GM23338 (cell line): ENCODE data around the gene AFAP1L2. TPM values are rescaled to one million over a fixed set of nuclear protein-coding genes. Genes with fewer than 3 reads are reported as not detected.

Experiments used
- ATAC-seq: fragments of 200-7000 bp; cut with Tn5 transposase; 3 replicates; pipeline ENCODE4 v1.9.1; 2020
- DNase-seq: peaks from one replicate; pipeline ENCODE4 v3.0.0-alpha.2; 2015; ENCODE audit warnings: low spot score
- H2AFZ ChIP-seq: fragments of 200-600 bp; sonication (generic); 2 replicates; pipeline ENCODE4 v1.8.0; 2016; ENCODE audit warnings: antibody characterized with exemption, mild to moderate bottlenecking, moderate library complexity
- H3F3A ChIP-seq: fragments of 200-600 bp; sonication (generic); replicated peaks from 2 replicates; pipeline ENCODE4 v1.8.0; 2017; ENCODE audit warnings: antibody characterized with exemption, mixed run types, low read depth
- H3K27ac ChIP-seq: fragments of 200-600 bp; sonication (generic); 2 replicates; pipeline ENCODE4 v1.6.1; 2016; ENCODE audit warnings: low read depth
- H3K27me3 ChIP-seq: fragments of 200-600 bp; sonication (generic); 2 replicates; pipeline ENCODE4 v1.8.0; 2016; ENCODE audit warnings: mild to moderate bottlenecking, mixed run types, moderate library complexity; ENCODE audit not compliant: insufficient read depth
- H3K36me3 ChIP-seq: fragments of 200-600 bp; sonication (generic); 2 replicates; pipeline ENCODE4 v1.8.0; 2016; ENCODE audit warnings: mild to moderate bottlenecking; ENCODE audit not compliant: insufficient read depth
- H3K4me1 ChIP-seq: fragments of 200-600 bp; sonication (generic); 2 replicates; pipeline ENCODE4 v1.8.0; 2016; ENCODE audit warnings: mild to moderate bottlenecking, moderate library complexity; ENCODE audit not compliant: insufficient read depth
- H3K4me2 ChIP-seq: fragments of 200-600 bp; sonication (generic); 2 replicates; pipeline ENCODE4 v1.7.1; 2017; ENCODE audit warnings: mixed run types
- H3K4me3 ChIP-seq: fragments of 200-600 bp; sonication (generic); 2 replicates; pipeline ENCODE4 v1.6.1; 2016; ENCODE audit warnings: mixed run types
- H3K79me2 ChIP-seq: fragments of 200-600 bp; sonication (generic); replicated peaks from 2 replicates; pipeline ENCODE4 v1.8.0; 2017; ENCODE audit warnings: mild to moderate bottlenecking; ENCODE audit not compliant: insufficient read depth
- H3K9me2 ChIP-seq: fragments of 200-600 bp; sonication (generic); 2 replicates; pipeline ENCODE4 v1.8.0; 2017; ENCODE audit not compliant: insufficient read depth
- H4K20me1 ChIP-seq: fragments of 200-600 bp; sonication (generic); replicated peaks from 2 replicates; pipeline ENCODE4 v1.8.0; 2017; ENCODE audit warnings: mild to moderate bottlenecking; ENCODE audit not compliant: insufficient read depth
- H3K27ac Mint-ChIP-seq: 2 replicates; pipeline ENCODE4 v1.8.0; 2020; ENCODE audit warnings: inconsistent platforms, mild to moderate bottlenecking, moderate library complexity, mixed read lengths
- H3K27me3 Mint-ChIP-seq: 3 replicates; pipeline ENCODE4 v1.8.0; 2022; ENCODE audit warnings: low read depth, mild to moderate bottlenecking, moderate library complexity, mixed read lengths, inconsistent platforms; ENCODE audit not compliant: insufficient read depth, poor library complexity
- H3K36me3 Mint-ChIP-seq: 3 replicates; pipeline ENCODE4 v1.8.0; 2021; ENCODE audit warnings: low read depth, mild to moderate bottlenecking, inconsistent platforms, moderate library complexity, mixed read lengths
- H3K4me1 Mint-ChIP-seq: 3 replicates; pipeline ENCODE4 v1.8.0; 2020; ENCODE audit warnings: mild to moderate bottlenecking, inconsistent platforms, mixed read lengths
- H3K4me3 Mint-ChIP-seq: 3 replicates; pipeline ENCODE4 v1.8.0; 2021; ENCODE audit warnings: moderate library complexity, mild to moderate bottlenecking, inconsistent platforms, mixed read lengths
- H3K9me3 Mint-ChIP-seq: 3 replicates; pipeline ENCODE4 v1.8.0; 2020; ENCODE audit warnings: moderate library complexity, mild to moderate bottlenecking, inconsistent platforms, mixed read lengths
- CREB1 ChIP-seq: fragments of 250-450 bp; sonication (Bioruptor Pico); IDR thresholded peaks from 2 replicates; pipeline ENCODE4 v1.5.0; 2020; ENCODE audit warnings: low read depth, mild to moderate bottlenecking, moderate library complexity
- EZH2 ChIP-seq: fragments of 200-600 bp; sonication (generic); IDR thresholded peaks from one replicate; pipeline ENCODE4 v1.8.0; 2017; ENCODE audit warnings: antibody characterized with exemption, mild to moderate bottlenecking, low read depth; ENCODE audit not compliant: unreplicated experiment
- EZH2phosphoT487 ChIP-seq: fragments of 200-600 bp; sonication (generic); IDR thresholded peaks from one replicate; pipeline ENCODE4 v1.8.1; 2018; ENCODE audit warnings: antibody characterized with exemption; ENCODE audit not compliant: unreplicated experiment
- JUNB ChIP-seq: IDR thresholded peaks from one replicate; pipeline ENCODE4 v1.6.1; 2016; ENCODE audit warnings: antibody characterized with exemption; ENCODE audit not compliant: unreplicated experiment
- NANOG ChIP-seq: IDR thresholded peaks from 2 replicates; pipeline ENCODE4 v1.6.1; 2016; ENCODE audit warnings: antibody characterized with exemption, borderline replicate concordance
- POLR2AphosphoS5 ChIP-seq: IDR thresholded peaks from 2 replicates; pipeline ENCODE4 v1.6.1; 2016; ENCODE audit warnings: antibody characterized with exemption, low read depth
- STAT1 ChIP-seq: IDR thresholded peaks from one replicate; pipeline ENCODE4 v1.6.1; 2016; ENCODE audit warnings: antibody characterized with exemption; ENCODE audit not compliant: unreplicated experiment
- ZNF114 ChIP-seq: fragments of 250-450 bp; sonication (Bioruptor Pico); IDR thresholded peaks from 2 replicates; pipeline ENCODE4 v1.5.0; 2020; ENCODE audit warnings: mild to moderate bottlenecking, moderate library complexity
- ZNF331 ChIP-seq: fragments of 250-450 bp; sonication (Bioruptor Pico); IDR thresholded peaks from 2 replicates; pipeline ENCODE4 v1.5.0; 2020; ENCODE audit warnings: low read depth, mild to moderate bottlenecking, moderate library complexity
- polyA plus RNA-seq: library from polyadenylated mRNA; unstranded; fragments of >200 nt; fragmentation: Nextera tagmentation; extraction: Ambion mirVana; gene quantifications from 2 replicates; pipeline ENCODE4 v1.2.1, GENCODE V29; 2016
- total RNA-seq: library from RNA; depleted of rRNA; stranded (reverse); fragments of >200 nt; shearing (Covaris generic); gene quantifications from 2 replicates; pipeline ENCODE4 v1.2.3, GENCODE V29; 2014
- TF ChIP-seq, protein P1 (sequence below): IDR thresholded peaks from one replicate; pipeline ENCODE4 v1.6.1; 2018; ENCODE audit warnings: antibody characterized with exemption; ENCODE audit not compliant: unreplicated experiment
- TF ChIP-seq, protein P2 (sequence below): fragments of 250-450 bp; sonication (Bioruptor Pico); IDR thresholded peaks from 2 replicates; pipeline ENCODE4 v1.5.0; 2020; ENCODE audit warnings: mild to moderate bottlenecking, moderate library complexity
- TF ChIP-seq, protein P3 (sequence below), 2 experiments: fragments of 200-600 bp in 1 of 2; sonication (generic) in 1 of 2; conservative IDR thresholded peaks; 2 replicates each; pipeline versions ENCODE4 v1.5.1 to v1.6.1; 2016 to 2017; ENCODE audit warnings: antibody characterized with exemption in 2 of 2, low read depth in 2 of 2, mild to moderate bottlenecking in 2 of 2, moderate library complexity in 1 of 2
- TF ChIP-seq, protein P4 (sequence below): IDR thresholded peaks from 2 replicates; pipeline ENCODE4 v1.6.1; 2016; ENCODE audit warnings: antibody characterized with exemption

AFAP1L2 gene
- total and polyA plus RNA-seq, 2 experiments from 2014 or later: 2.3 to 6.5 TPM

DNA sequence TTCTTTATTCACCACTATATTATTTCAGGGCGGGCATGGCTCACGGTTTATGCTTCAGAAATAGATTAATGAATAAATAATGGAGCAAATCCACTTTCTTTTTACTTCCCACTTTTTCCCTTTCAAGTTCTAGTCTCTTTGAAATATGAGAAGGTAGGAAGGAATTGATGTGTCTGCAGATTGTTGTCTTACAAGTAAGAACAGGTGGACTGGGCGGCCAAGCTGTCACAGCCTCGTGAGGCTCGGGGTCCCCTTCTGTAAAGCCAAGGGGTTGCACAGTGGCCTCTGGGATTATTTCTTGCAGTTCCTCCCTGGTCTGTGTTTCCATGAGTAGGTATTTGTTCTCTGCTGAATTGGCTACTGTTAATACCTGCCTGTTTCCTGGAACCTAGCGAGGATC lies 154.1 kb downstream of the AFAP1L2 start:
- Mint-ChIP-seq H3K4me3 (no peak overlapping the region), H3K27me3 (peaks cover 27% of the 10 kb centered on the region), H3K36me3 (peaks cover 22% of the 10 kb centered on the region), H3K27ac (no peak overlapping the region), H3K4me1 (no peaks in the 10 kb centered on the region; the same call in 2 of the 3 replicates), H3K9me3 (peaks cover 21% of the 10 kb centered on the region)
- H2AFZ ChIP-seq: no peak overlapping the region
- no peak overlapping the region for H3K4me3 ChIP-seq
- H3K27ac ChIP-seq: no peak overlapping the region
- no peak for ATAC-seq
- H4K20me1 ChIP-seq: no peaks in the 10 kb centered on the region
- no peak for DNase-seq
- no peaks in the 10 kb centered on the region for H3K4me1 ChIP-seq
- no peaks in the 10 kb centered on the region for H3K36me3 ChIP-seq
- TF ChIP-seq EZH2 (no peak), CREB1 (no peak), POLR2AphosphoS5 (no peak), JUNB (no peak), ZNF114 (CRISPR knock-in tag) (no peak), ZNF331 (CRISPR knock-in tag) (no peak), EZH2phosphoT487 (no peak), STAT1 (no peak), NANOG (no peak)
- TF ChIP-seq, protein P1, sequence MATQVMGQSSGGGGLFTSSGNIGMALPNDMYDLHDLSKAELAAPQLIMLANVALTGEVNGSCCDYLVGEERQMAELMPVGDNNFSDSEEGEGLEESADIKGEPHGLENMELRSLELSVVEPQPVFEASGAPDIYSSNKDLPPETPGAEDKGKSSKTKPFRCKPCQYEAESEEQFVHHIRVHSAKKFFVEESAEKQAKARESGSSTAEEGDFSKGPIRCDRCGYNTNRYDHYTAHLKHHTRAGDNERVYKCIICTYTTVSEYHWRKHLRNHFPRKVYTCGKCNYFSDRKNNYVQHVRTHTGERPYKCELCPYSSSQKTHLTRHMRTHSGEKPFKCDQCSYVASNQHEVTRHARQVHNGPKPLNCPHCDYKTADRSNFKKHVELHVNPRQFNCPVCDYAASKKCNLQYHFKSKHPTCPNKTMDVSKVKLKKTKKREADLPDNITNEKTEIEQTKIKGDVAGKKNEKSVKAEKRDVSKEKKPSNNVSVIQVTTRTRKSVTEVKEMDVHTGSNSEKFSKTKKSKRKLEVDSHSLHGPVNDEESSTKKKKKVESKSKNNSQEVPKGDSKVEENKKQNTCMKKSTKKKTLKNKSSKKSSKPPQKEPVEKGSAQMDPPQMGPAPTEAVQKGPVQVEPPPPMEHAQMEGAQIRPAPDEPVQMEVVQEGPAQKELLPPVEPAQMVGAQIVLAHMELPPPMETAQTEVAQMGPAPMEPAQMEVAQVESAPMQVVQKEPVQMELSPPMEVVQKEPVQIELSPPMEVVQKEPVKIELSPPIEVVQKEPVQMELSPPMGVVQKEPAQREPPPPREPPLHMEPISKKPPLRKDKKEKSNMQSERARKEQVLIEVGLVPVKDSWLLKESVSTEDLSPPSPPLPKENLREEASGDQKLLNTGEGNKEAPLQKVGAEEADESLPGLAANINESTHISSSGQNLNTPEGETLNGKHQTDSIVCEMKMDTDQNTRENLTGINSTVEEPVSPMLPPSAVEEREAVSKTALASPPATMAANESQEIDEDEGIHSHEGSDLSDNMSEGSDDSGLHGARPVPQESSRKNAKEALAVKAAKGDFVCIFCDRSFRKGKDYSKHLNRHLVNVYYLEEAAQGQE: no peak
- TF ChIP-seq, protein P2, sequence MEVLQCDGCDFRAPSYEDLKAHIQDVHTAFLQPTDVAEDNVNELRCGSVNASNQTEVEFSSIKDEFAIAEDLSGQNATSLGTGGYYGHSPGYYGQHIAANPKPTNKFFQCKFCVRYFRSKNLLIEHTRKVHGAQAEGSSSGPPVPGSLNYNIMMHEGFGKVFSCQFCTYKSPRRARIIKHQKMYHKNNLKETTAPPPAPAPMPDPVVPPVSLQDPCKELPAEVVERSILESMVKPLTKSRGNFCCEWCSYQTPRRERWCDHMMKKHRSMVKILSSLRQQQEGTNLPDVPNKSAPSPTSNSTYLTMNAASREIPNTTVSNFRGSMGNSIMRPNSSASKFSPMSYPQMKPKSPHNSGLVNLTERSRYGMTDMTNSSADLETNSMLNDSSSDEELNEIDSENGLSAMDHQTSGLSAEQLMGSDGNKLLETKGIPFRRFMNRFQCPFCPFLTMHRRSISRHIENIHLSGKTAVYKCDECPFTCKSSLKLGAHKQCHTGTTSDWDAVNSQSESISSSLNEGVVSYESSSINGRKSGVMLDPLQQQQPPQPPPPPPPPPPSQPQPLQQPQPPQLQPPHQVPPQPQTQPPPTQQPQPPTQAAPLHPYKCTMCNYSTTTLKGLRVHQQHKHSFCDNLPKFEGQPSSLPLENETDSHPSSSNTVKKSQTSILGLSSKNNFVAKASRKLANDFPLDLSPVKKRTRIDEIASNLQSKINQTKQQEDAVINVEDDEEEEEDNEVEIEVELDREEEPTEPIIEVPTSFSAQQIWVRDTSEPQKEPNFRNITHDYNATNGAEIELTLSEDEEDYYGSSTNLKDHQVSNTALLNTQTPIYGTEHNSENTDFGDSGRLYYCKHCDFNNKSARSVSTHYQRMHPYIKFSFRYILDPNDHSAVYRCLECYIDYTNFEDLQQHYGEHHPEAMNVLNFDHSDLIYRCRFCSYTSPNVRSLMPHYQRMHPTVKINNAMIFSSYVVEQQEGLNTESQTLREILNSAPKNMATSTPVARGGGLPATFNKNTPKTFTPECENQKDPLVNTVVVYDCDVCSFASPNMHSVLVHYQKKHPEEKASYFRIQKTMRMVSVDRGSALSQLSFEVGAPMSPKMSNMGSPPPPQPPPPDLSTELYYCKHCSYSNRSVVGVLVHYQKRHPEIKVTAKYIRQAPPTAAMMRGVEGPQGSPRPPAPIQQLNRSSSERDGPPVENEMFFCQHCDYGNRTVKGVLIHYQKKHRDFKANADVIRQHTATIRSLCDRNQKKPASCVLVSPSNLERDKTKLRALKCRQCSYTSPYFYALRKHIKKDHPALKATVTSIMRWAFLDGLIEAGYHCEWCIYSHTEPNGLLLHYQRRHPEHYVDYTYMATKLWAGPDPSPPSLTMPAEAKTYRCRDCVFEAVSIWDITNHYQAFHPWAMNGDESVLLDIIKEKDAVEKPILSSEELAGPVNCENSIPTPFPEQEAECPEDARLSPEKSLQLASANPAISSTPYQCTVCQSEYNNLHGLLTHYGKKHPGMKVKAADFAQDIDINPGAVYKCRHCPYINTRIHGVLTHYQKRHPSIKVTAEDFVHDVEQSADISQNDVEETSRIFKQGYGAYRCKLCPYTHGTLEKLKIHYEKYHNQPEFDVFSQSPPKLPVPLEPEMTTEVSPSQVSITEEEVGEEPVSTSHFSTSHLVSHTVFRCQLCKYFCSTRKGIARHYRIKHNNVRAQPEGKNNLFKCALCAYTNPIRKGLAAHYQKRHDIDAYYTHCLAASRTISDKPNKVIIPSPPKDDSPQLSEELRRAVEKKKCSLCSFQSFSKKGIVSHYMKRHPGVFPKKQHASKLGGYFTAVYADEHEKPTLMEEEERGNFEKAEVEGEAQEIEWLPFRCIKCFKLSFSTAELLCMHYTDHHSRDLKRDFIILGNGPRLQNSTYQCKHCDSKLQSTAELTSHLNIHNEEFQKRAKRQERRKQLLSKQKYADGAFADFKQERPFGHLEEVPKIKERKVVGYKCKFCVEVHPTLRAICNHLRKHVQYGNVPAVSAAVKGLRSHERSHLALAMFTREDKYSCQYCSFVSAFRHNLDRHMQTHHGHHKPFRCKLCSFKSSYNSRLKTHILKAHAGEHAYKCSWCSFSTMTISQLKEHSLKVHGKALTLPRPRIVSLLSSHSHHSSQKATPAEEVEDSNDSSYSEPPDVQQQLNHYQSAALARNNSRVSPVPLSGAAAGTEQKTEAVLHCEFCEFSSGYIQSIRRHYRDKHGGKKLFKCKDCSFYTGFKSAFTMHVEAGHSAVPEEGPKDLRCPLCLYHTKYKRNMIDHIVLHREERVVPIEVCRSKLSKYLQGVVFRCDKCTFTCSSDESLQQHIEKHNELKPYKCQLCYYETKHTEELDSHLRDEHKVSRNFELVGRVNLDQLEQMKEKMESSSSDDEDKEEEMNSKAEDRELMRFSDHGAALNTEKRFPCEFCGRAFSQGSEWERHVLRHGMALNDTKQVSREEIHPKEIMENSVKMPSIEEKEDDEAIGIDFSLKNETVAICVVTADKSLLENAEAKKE: no peak
- TF ChIP-seq, protein P3, sequence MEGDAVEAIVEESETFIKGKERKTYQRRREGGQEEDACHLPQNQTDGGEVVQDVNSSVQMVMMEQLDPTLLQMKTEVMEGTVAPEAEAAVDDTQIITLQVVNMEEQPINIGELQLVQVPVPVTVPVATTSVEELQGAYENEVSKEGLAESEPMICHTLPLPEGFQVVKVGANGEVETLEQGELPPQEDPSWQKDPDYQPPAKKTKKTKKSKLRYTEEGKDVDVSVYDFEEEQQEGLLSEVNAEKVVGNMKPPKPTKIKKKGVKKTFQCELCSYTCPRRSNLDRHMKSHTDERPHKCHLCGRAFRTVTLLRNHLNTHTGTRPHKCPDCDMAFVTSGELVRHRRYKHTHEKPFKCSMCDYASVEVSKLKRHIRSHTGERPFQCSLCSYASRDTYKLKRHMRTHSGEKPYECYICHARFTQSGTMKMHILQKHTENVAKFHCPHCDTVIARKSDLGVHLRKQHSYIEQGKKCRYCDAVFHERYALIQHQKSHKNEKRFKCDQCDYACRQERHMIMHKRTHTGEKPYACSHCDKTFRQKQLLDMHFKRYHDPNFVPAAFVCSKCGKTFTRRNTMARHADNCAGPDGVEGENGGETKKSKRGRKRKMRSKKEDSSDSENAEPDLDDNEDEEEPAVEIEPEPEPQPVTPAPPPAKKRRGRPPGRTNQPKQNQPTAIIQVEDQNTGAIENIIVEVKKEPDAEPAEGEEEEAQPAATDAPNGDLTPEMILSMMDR (conservative IDR thresholded peaks at IDR 0.05; ENCODE audit: low read depth in 2 of 2): no peak
- TF ChIP-seq, protein P4, sequence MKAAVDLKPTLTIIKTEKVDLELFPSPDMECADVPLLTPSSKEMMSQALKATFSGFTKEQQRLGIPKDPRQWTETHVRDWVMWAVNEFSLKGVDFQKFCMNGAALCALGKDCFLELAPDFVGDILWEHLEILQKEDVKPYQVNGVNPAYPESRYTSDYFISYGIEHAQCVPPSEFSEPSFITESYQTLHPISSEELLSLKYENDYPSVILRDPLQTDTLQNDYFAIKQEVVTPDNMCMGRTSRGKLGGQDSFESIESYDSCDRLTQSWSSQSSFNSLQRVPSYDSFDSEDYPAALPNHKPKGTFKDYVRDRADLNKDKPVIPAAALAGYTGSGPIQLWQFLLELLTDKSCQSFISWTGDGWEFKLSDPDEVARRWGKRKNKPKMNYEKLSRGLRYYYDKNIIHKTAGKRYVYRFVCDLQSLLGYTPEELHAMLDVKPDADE: no peak
- no peaks in the 10 kb centered on the region for H3K27me3 ChIP-seq
- no peaks in the 10 kb centered on the region for H3F3A ChIP-seq
- H3K4me2 ChIP-seq: no peak overlapping the region
- no peaks in the 10 kb centered on the region for H3K79me2 ChIP-seq
- no peaks in the 10 kb centered on the region for H3K9me2 ChIP-seq
